ENCODE results near the gene SDSL. TPM values are rescaled to one million over a fixed set of nuclear protein-coding genes. Genes with fewer than 3 reads are reported as not detected.

The SDSL gene
- total and polyA plus RNA-seq, 4 donors: 3.0 to 25.8 (median 13.0) TPM

DNA sequence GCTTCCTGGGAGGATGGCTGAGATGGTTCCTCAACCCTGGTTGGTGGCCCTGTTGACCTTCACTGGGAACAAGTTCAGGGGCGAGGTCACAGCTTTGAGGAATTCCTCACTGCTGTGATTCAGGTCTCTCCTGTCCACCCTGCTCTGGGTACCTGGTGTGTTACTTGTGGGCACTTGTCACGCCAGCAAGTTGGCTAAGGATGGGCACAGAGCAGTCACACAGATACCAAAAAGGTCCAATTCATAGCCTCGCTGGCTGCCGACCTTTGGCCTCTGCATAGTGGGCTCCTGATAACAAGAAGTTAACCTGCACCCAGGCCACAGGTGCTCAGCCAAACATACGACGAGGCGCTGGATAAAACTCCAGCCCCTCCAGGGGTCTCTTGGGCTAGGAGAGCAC, 29.7 kb upstream of the SDSL start:
- Histone ChIP-seq H3K4me3 (no peak overlapping the region), H3K4me1 (ENCODE audit: control insufficient read depth in 5 of 5, insufficient read depth in 5 of 5, low read length in 5 of 5) (no peaks in the 10 kb centered on the region), H3K27me3 (ENCODE audit: control insufficient read depth in 3 of 3, insufficient read depth in 3 of 3, low read length in 2 of 3) (no peaks in the 10 kb centered on the region), H3K27ac (ENCODE audit: low read depth in 1 of 2, low read length in 1 of 2) (no peak overlapping the region), H3K36me3 (ENCODE audit: control insufficient read depth in 4 of 4, insufficient read depth in 4 of 4, low read length in 4 of 4) (peaks cover 6 to 22% (median 9%) of the 10 kb centered on the region in 4 donors), H3K9me3 (ENCODE audit: control insufficient read depth in 4 of 4, insufficient read depth in 3 of 4, low read length in 3 of 4) (no peaks in the 10 kb centered on the region), H3K9ac (ENCODE audit: insufficient read depth in 1 of 2, low read length in 2 of 2) (no peak overlapping the region)
- TF ChIP-seq, protein P1, sequence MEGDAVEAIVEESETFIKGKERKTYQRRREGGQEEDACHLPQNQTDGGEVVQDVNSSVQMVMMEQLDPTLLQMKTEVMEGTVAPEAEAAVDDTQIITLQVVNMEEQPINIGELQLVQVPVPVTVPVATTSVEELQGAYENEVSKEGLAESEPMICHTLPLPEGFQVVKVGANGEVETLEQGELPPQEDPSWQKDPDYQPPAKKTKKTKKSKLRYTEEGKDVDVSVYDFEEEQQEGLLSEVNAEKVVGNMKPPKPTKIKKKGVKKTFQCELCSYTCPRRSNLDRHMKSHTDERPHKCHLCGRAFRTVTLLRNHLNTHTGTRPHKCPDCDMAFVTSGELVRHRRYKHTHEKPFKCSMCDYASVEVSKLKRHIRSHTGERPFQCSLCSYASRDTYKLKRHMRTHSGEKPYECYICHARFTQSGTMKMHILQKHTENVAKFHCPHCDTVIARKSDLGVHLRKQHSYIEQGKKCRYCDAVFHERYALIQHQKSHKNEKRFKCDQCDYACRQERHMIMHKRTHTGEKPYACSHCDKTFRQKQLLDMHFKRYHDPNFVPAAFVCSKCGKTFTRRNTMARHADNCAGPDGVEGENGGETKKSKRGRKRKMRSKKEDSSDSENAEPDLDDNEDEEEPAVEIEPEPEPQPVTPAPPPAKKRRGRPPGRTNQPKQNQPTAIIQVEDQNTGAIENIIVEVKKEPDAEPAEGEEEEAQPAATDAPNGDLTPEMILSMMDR (IDR thresholded peaks at IDR 0.05; ENCODE audit: control extremely low read depth, extremely low read depth): no peak
- ATAC-seq (ENCODE audit: insufficient read depth, low FRiP score): no peak
- 89 to 91% methylated on average over 7 of the region's 7 CpGs for WGBS, 2 donors
- no peak for DNase-seq

- 79% methylated on average over 17 of the region's 17 CpGs for WGBS, 2 donors
- ATAC-seq (ENCODE audit: insufficient read depth, low FRiP score): no peak
- Histone ChIP-seq H3K4me3 (no peak overlapping the region), H3K9me3 (ENCODE audit: control insufficient read depth in 4 of 4, insufficient read depth in 3 of 4, low read length in 3 of 4) (no peaks in the 10 kb centered on the region), H3K27me3 (ENCODE audit: control insufficient read depth in 3 of 3, insufficient read depth in 3 of 3, low read length in 2 of 3) (no peaks in the 10 kb centered on the region), H3K27ac (ENCODE audit: low read depth in 1 of 2, low read length in 1 of 2) (no peak overlapping the region), H3K4me1 (ENCODE audit: control insufficient read depth in 5 of 5, insufficient read depth in 5 of 5, low read length in 5 of 5) (no peaks in the 10 kb centered on the region), H3K36me3 (ENCODE audit: control insufficient read depth in 4 of 4, insufficient read depth in 4 of 4, low read length in 4 of 4) (peaks cover 6 to 21% (median 9%) of the 10 kb centered on the region in 4 donors), H3K9ac (ENCODE audit: insufficient read depth in 1 of 2, low read length in 2 of 2) (no peak overlapping the region)
- TF ChIP-seq, protein P1 (IDR thresholded peaks at IDR 0.05; ENCODE audit: control extremely low read depth, extremely low read depth): no peak
- peak in 1 of 3 donors; percentile 6 for DNase-seq
Measured at GRCh38 chr12:113392988-113393579, 29.1 kb upstream of the SDSL start.

- Histone ChIP-seq H3K4me1 (ENCODE audit: control insufficient read depth in 5 of 5, insufficient read depth in 5 of 5, low read length in 5 of 5) (no peaks in the 10 kb centered on the region), H3K27me3 (ENCODE audit: control insufficient read depth in 3 of 3, insufficient read depth in 3 of 3, low read length in 2 of 3) (no peaks in the 10 kb centered on the region), H3K9me3 (ENCODE audit: control insufficient read depth in 4 of 4, insufficient read depth in 3 of 4, low read length in 3 of 4) (no peaks in the 10 kb centered on the region), H3K36me3 (ENCODE audit: control insufficient read depth in 4 of 4, insufficient read depth in 4 of 4, low read length in 4 of 4) (peaks cover 6 to 14% (median 7%) of the 10 kb centered on the region in 4 donors), H3K27ac (ENCODE audit: low read depth in 1 of 2, low read length in 1 of 2) (no peak overlapping the region), H3K9ac (ENCODE audit: insufficient read depth in 1 of 2, low read length in 2 of 2) (no peak overlapping the region), H3K4me3 (no peak overlapping the region)
- 88 to 95% methylated on average over 5 of the region's 5 CpGs for WGBS, 2 donors
- ATAC-seq (ENCODE audit: insufficient read depth, low FRiP score): no peak
- DNase-seq: no peak
- TF ChIP-seq, protein P1 (IDR thresholded peaks at IDR 0.05; ENCODE audit: control extremely low read depth, extremely low read depth): no peak
Measured at GRCh38 chr12:113393749-113394148, 28.4 kb upstream of the SDSL start.

DNA sequence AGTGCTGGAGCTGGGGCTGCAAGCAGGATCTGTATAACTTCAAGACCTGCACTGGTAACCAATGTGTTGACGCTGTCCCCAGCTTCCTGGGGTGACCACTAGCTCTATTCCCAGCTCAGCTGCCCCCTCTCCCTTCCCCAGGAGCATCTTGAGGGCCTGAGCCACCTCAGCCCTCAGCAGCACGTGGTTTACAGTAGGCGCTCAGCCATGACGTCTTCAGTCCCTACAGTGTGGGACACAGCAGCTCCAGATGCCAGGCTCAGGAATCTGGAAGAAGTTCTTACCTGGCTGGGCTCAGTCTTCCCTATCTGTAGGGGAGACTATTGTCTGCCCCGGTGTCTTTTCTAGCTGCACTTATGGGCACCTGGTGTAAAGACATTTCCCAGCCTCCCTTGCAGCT, 27.1 kb upstream of the SDSL start:
- no peaks in the 10 kb centered on the region for H3K4me1 ChIP-seq (ENCODE audit: control insufficient read depth in 5 of 5, insufficient read depth in 5 of 5, low read length in 5 of 5)
- H3K27ac ChIP-seq (ENCODE audit: low read depth in 1 of 2, low read length in 1 of 2): no peak overlapping the region
- DNase-seq (no peak), ATAC-seq (ENCODE audit: insufficient read depth, low FRiP score) (no peak)
- H3K4me3 ChIP-seq: no peak overlapping the region
- 82 to 85% methylated on average over 5 of the region's 5 CpGs for WGBS, 2 donors
- no peaks in the 10 kb centered on the region for H3K27me3 ChIP-seq (ENCODE audit: control insufficient read depth in 3 of 3, insufficient read depth in 3 of 3, low read length in 2 of 3)
- no peak overlapping the region for H3K9ac ChIP-seq (ENCODE audit: insufficient read depth in 1 of 2, low read length in 2 of 2)
- peaks cover 5 to 6% (median 6%) of the 10 kb centered on the region in 4 donors for H3K36me3 ChIP-seq (ENCODE audit: control insufficient read depth in 4 of 4, insufficient read depth in 4 of 4, low read length in 4 of 4)
- H3K9me3 ChIP-seq (ENCODE audit: control insufficient read depth in 4 of 4, insufficient read depth in 3 of 4, low read length in 3 of 4): no peaks in the 10 kb centered on the region
- TF ChIP-seq, protein P1 (IDR thresholded peaks at IDR 0.05; ENCODE audit: control extremely low read depth, extremely low read depth): no peak
